Measurements from ENCODE around the gene KCTD10.

The KCTD10 gene

GRCh38 chr12:109466821-109467220 is 10.3 kb downstream of the KCTD10 start:
- H3K4me3 ChIP-seq (ENCODE audit: low read length): no peak overlapping the region
- peaks cover 30% of the 10 kb centered on the region for H3K4me1 ChIP-seq (ENCODE audit: insufficient read depth, low read length)
- no peak overlapping the region for H3K27ac ChIP-seq (ENCODE audit: low read length)
- no peak overlapping the region for H3K9ac ChIP-seq (ENCODE audit: low read depth, low read length)
- H3K27me3 ChIP-seq (ENCODE audit: insufficient read depth, low read length): no peaks in the 10 kb centered on the region
- H3K9me3 ChIP-seq (ENCODE audit: insufficient read depth, low read depth, low read length): no peaks in the 10 kb centered on the region
- peaks cover 56% of the 10 kb centered on the region for H3K36me3 ChIP-seq (ENCODE audit: insufficient read depth, low read depth, low read length)

- H3K36me3 ChIP-seq (ENCODE audit: insufficient read depth, low read depth, low read length): peaks cover 56% of the 10 kb centered on the region
- peaks cover 35% of the 10 kb centered on the region for H3K4me1 ChIP-seq (ENCODE audit: insufficient read depth, low read length)
- H3K27ac ChIP-seq (ENCODE audit: low read length): no peak overlapping the region
- H3K9ac ChIP-seq (ENCODE audit: low read depth, low read length): no peak overlapping the region
- H3K27me3 ChIP-seq (ENCODE audit: insufficient read depth, low read length): no peaks in the 10 kb centered on the region
- no peaks in the 10 kb centered on the region for H3K9me3 ChIP-seq (ENCODE audit: insufficient read depth, low read depth, low read length)
- no peak overlapping the region for H3K4me3 ChIP-seq (ENCODE audit: low read length)
These were observed 10.8 kb downstream of the KCTD10 start for GRCh38 chr12:109466305-109466704.

GRCh38 chr12:109464642-109465351 is 12.3 kb downstream of the KCTD10 start:
- H3K36me3 ChIP-seq (ENCODE audit: insufficient read depth, low read depth, low read length): peaks cover 57% of the 10 kb centered on the region
- H3K9ac ChIP-seq (ENCODE audit: low read depth, low read length): no peak overlapping the region
- H3K9me3 ChIP-seq (ENCODE audit: insufficient read depth, low read depth, low read length): no peaks in the 10 kb centered on the region
- H3K27me3 ChIP-seq (ENCODE audit: insufficient read depth, low read length): no peaks in the 10 kb centered on the region
- peaks cover 51% of the 10 kb centered on the region for H3K4me1 ChIP-seq (ENCODE audit: insufficient read depth, low read length)
- H3K27ac ChIP-seq (ENCODE audit: low read length): no peak overlapping the region
- H3K4me3 ChIP-seq (ENCODE audit: low read length): no peak overlapping the region

GRCh38 chr12:109463756-109464155 is 13.3 kb downstream of the KCTD10 start:
- Histone ChIP-seq H3K27ac (ENCODE audit: low read length) (peak overlapping the region; percentile 45), H3K36me3 (ENCODE audit: insufficient read depth, low read depth, low read length) (peaks cover 51% of the 10 kb centered on the region), H3K27me3 (ENCODE audit: insufficient read depth, low read length) (no peaks in the 10 kb centered on the region), H3K9ac (ENCODE audit: low read depth, low read length) (peak overlapping the region; percentile 75; the same call in 1 of the 2 replicates), H3K9me3 (ENCODE audit: insufficient read depth, low read depth, low read length) (no peaks in the 10 kb centered on the region), H3K4me3 (ENCODE audit: low read length) (peak overlapping the region; percentile 40; the same call in 1 of the 2 replicates), H3K4me1 (ENCODE audit: insufficient read depth, low read length) (peaks cover 60% of the 10 kb centered on the region)

GRCh38 chr12:109462868-109463692 is 14.0 kb downstream of the KCTD10 start:
- Histone ChIP-seq H3K4me3 (ENCODE audit: low read length) (peak overlapping the region; percentile 40; the same call in 1 of the 2 replicates), H3K9me3 (ENCODE audit: insufficient read depth, low read depth, low read length) (no peaks in the 10 kb centered on the region), H3K36me3 (ENCODE audit: insufficient read depth, low read depth, low read length) (peaks cover 47% of the 10 kb centered on the region), H3K27me3 (ENCODE audit: insufficient read depth, low read length) (no peaks in the 10 kb centered on the region), H3K4me1 (ENCODE audit: insufficient read depth, low read length) (peaks cover 64% of the 10 kb centered on the region), H3K27ac (ENCODE audit: low read length) (peak overlapping the region; percentile 78), H3K9ac (ENCODE audit: low read depth, low read length) (peak overlapping the region; percentile 75)

- Histone ChIP-seq H3K4me1 (ENCODE audit: insufficient read depth, low read length) (peaks cover 71% of the 10 kb centered on the region), H3K9ac (ENCODE audit: low read depth, low read length) (peak overlapping the region; percentile 75), H3K9me3 (ENCODE audit: insufficient read depth, low read depth, low read length) (no peaks in the 10 kb centered on the region), H3K4me3 (ENCODE audit: low read length) (peak overlapping the region; percentile 40), H3K27me3 (ENCODE audit: insufficient read depth, low read length) (no peaks in the 10 kb centered on the region), H3K36me3 (ENCODE audit: insufficient read depth, low read depth, low read length) (peaks cover 46% of the 10 kb centered on the region), H3K27ac (ENCODE audit: low read length) (peak overlapping the region; percentile 78)
These were observed 15.0 kb downstream of the KCTD10 start for GRCh38 chr12:109461846-109462756.

- Histone ChIP-seq H3K36me3 (ENCODE audit: insufficient read depth, low read depth, low read length) (peaks cover 46% of the 10 kb centered on the region), H3K27ac (ENCODE audit: low read length) (peak overlapping the region; percentile 78), H3K27me3 (ENCODE audit: insufficient read depth, low read length) (no peaks in the 10 kb centered on the region), H3K9ac (ENCODE audit: low read depth, low read length) (peak overlapping the region; percentile 75), H3K4me1 (ENCODE audit: insufficient read depth, low read length) (peaks cover 73% of the 10 kb centered on the region), H3K4me3 (ENCODE audit: low read length) (peak overlapping the region; percentile 26; the same call in 1 of the 2 replicates), H3K9me3 (ENCODE audit: insufficient read depth, low read depth, low read length) (no peaks in the 10 kb centered on the region)
These were observed 15.9 kb downstream of the KCTD10 start for GRCh38 chr12:109461049-109461845.

GRCh38 chr12:109460538-109460937 is 16.6 kb downstream of the KCTD10 start:
- Histone ChIP-seq H3K9ac (ENCODE audit: low read depth, low read length) (peak overlapping the region; percentile 73; the same call in 1 of the 2 replicates), H3K4me3 (ENCODE audit: low read length) (no peak overlapping the region), H3K27me3 (ENCODE audit: insufficient read depth, low read length) (no peaks in the 10 kb centered on the region), H3K4me1 (ENCODE audit: insufficient read depth, low read length) (peaks cover 73% of the 10 kb centered on the region), H3K36me3 (ENCODE audit: insufficient read depth, low read depth, low read length) (peaks cover 46% of the 10 kb centered on the region), H3K9me3 (ENCODE audit: insufficient read depth, low read depth, low read length) (no peaks in the 10 kb centered on the region), H3K27ac (ENCODE audit: low read length) (peak overlapping the region; percentile 96)

- Histone ChIP-seq H3K9ac (ENCODE audit: low read depth, low read length) (peak overlapping the region; percentile 73; the same call in 1 of the 2 replicates), H3K4me1 (ENCODE audit: insufficient read depth, low read length) (peaks cover 71% of the 10 kb centered on the region), H3K36me3 (ENCODE audit: insufficient read depth, low read depth, low read length) (peaks cover 49% of the 10 kb centered on the region), H3K9me3 (ENCODE audit: insufficient read depth, low read depth, low read length) (no peaks in the 10 kb centered on the region), H3K27me3 (ENCODE audit: insufficient read depth, low read length) (no peaks in the 10 kb centered on the region), H3K4me3 (ENCODE audit: low read length) (peak overlapping the region; percentile 44), H3K27ac (ENCODE audit: low read length) (peak overlapping the region; percentile 96)
These were observed 17.9 kb downstream of the KCTD10 start for GRCh38 chr12:109459247-109459646.

GRCh38 chr12:109458771-109459208 is 18.3 kb downstream of the KCTD10 start:
- H3K9me3 ChIP-seq (ENCODE audit: insufficient read depth, low read depth, low read length): no peaks in the 10 kb centered on the region
- peaks cover 66% of the 10 kb centered on the region for H3K4me1 ChIP-seq (ENCODE audit: insufficient read depth, low read length)
- no peaks in the 10 kb centered on the region for H3K27me3 ChIP-seq (ENCODE audit: insufficient read depth, low read length)
- H3K4me3 ChIP-seq (ENCODE audit: low read length): peak overlapping the region; percentile 52
- H3K27ac ChIP-seq (ENCODE audit: low read length): peak overlapping the region; percentile 96
- H3K36me3 ChIP-seq (ENCODE audit: insufficient read depth, low read depth, low read length): peaks cover 54% of the 10 kb centered on the region
- peak overlapping the region; percentile 87 for H3K9ac ChIP-seq (ENCODE audit: low read depth, low read length)
